Mesothelial cell of epicardium (in vitro differentiated cells): Measurements from ENCODE around the gene LRIG1. TPM values are rescaled to one million over a fixed set of nuclear protein-coding genes. Genes with fewer than 3 reads are reported as not detected.

ENCODE experiments used
- DNase-seq, 2 experiments: peaks; one replicate each; pipeline ENCODE4 v3.0.0; 2021; ENCODE audit warnings: low spot score in 2 of 2; ENCODE audit not compliant: unreplicated experiment in 2 of 2
- H3K27ac Mint-ChIP-seq: 2 replicates; pipeline ENCODE4 v1.8.0; 2021; ENCODE audit warnings: mixed read lengths
- H3K27me3 Mint-ChIP-seq: 2 replicates; pipeline ENCODE4 v1.8.0; 2021; ENCODE audit warnings: low read depth, mixed read lengths
- H3K36me3 Mint-ChIP-seq: 2 replicates; pipeline ENCODE4 v1.8.0; 2021; ENCODE audit warnings: mixed read lengths
- H3K4me1 Mint-ChIP-seq: 2 replicates; pipeline ENCODE4 v1.8.0; 2021; ENCODE audit warnings: mixed read lengths
- H3K4me3 Mint-ChIP-seq: 2 replicates; pipeline ENCODE4 v1.8.0; 2021; ENCODE audit warnings: mild to moderate bottlenecking, moderate library complexity, mixed read lengths
- H3K9me3 Mint-ChIP-seq: 2 replicates; pipeline ENCODE4 v1.8.0; 2021; ENCODE audit warnings: mixed read lengths
- total RNA-seq: library from RNA; stranded (reverse); gene quantifications from 3 replicates; pipeline ENCODE4 v1.2.1, GENCODE V29; 2021
- TF ChIP-seq, protein P1 (sequence below): fragments of 200-600 bp; sonication (generic); IDR thresholded peaks from one replicate; pipeline ENCODE4 v1.5.0; 2021; ENCODE audit warnings: antibody characterized with exemption; ENCODE audit not compliant: unreplicated experiment

LRIG1 gene
- total RNA-seq, 1 donor from 2014 or later, result 5.5 TPM

DNA sequence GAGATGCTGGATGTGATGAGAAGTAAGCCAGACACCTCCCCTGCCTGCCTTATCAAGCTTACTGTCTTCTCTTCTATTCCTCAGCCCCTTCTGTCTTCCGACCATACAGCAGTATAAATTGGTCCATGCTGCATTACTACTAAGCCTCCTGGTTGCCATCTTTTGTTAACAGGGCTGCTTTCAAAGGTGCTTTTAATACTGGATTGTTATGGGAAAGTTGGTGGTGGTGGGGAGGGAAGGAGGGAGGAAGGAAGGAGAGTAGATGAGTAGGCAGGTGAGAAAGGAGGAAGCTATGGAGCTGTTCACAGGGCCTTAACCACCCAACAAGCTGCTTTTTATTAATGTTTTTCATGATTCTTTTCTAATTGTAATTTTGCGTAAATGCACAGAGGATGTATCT is 165.2 kb downstream of the LRIG1 start:
- Mint-ChIP-seq H3K36me3 (peaks cover 2% of the 10 kb centered on the region), H3K27ac (no peak overlapping the region), H3K4me1 (peaks cover 17% of the 10 kb centered on the region), H3K27me3 (no peaks in the 10 kb centered on the region), H3K4me3 (no peak overlapping the region), H3K9me3 (peaks cover 21% of the 10 kb centered on the region)
- DNase-seq, result no peak
- TF ChIP-seq, protein P1, sequence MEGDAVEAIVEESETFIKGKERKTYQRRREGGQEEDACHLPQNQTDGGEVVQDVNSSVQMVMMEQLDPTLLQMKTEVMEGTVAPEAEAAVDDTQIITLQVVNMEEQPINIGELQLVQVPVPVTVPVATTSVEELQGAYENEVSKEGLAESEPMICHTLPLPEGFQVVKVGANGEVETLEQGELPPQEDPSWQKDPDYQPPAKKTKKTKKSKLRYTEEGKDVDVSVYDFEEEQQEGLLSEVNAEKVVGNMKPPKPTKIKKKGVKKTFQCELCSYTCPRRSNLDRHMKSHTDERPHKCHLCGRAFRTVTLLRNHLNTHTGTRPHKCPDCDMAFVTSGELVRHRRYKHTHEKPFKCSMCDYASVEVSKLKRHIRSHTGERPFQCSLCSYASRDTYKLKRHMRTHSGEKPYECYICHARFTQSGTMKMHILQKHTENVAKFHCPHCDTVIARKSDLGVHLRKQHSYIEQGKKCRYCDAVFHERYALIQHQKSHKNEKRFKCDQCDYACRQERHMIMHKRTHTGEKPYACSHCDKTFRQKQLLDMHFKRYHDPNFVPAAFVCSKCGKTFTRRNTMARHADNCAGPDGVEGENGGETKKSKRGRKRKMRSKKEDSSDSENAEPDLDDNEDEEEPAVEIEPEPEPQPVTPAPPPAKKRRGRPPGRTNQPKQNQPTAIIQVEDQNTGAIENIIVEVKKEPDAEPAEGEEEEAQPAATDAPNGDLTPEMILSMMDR, result no peak
